ENCODE measurements around the gene PROS1. TPM values are rescaled to one million over a fixed set of nuclear protein-coding genes. Genes with fewer than 3 reads are reported as not detected.
"Not testable (repeated sequence)": the region's sequence is repeated elsewhere in the genome, so short reads cannot be mapped to it uniquely, and the experiment has no call there.

PROS1 gene
- total and polyA plus RNA-seq, 4 experiments from 2014 or later: not detected

DNA sequence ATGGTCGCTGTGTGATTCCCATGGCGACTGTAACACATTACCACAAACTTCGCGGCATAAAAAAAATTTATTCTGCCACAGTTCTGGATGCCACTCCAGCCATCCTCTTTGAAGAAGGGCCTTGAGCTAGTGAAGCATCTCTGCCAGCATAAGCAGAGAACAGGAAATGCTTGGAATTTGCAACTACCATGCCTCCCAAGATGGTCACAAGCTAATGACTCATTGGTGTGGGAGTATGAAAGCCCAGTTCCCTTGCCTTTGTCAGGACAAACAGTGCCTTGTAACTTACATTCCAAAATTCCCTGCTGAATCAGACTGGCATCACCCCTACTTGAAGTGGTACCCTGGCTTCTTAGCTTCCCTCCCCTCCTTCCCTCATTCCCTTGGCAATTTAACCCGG is 129.7 kb downstream of the PROS1 start:
- CTCF ChIA-PET (ENCODE audit: partially characterized antibody): no interaction called here
- no peak overlapping the region for H3K27ac Mint-ChIP-seq

DNA sequence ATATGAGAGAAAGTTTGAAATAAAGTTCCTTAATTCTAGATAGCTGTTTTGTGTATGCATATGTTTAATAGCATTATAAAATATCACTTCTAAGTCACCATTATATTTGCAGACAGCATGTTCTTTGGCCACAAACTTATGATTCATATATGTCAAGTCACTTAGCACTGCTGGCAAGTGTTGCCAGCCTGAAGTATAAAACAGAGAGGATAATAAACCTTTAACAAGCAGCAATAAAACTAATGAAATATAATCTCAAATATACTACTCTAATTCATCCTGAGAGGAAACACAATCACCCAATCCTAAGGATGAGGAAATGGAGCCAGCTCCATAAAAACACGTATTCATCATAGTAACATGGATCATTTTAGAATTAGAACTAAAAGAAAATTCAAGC is 134.5 kb downstream of the PROS1 start:
- H3K9me3 ChIP-seq (ENCODE audit: control insufficient read depth in 1 of 2, low read length in 2 of 2); H3K27ac Mint-ChIP-seq; H3K9me3 Mint-ChIP-seq; H3K27me3 Mint-ChIP-seq; H3K4me3 ChIP-seq (ENCODE audit: low read length in 2 of 2); H3K27ac ChIP-seq (ENCODE audit: low read depth, low read length); DNase-seq; H3K4me3 Mint-ChIP-seq; H3K36me3 ChIP-seq (ENCODE audit: insufficient read depth, low read length); H3K27me3 ChIP-seq (ENCODE audit: insufficient read depth, low read length); H3K36me3 Mint-ChIP-seq; intact Hi-C loops (cut with micrococcal nuclease); CTCF ChIA-PET (ENCODE audit: partially characterized antibody); POLR2A ChIA-PET (ENCODE audit: partially characterized antibody); H3K4me1 Mint-ChIP-seq; H3K4me1 ChIP-seq (ENCODE audit: insufficient read depth, low read length): not testable (repeated sequence)

More for the DNA sequence above, 129.7 kb downstream of the PROS1 start:
- POLR2A ChIA-PET (ENCODE audit: partially characterized antibody): no interaction called here
- no peak overlapping the region for H3K4me3 ChIP-seq (ENCODE audit: low read length in 2 of 2)
- H3K4me3 Mint-ChIP-seq: no peak overlapping the region
- no peaks in the 10 kb centered on the region for H3K4me1 ChIP-seq (ENCODE audit: insufficient read depth, low read length)
- no peaks in the 10 kb centered on the region for H3K27me3 ChIP-seq (ENCODE audit: insufficient read depth, low read length)
- H3K9me3 Mint-ChIP-seq: peaks cover 0 to 3% (median 0%) of the 10 kb centered on the region in 8 donors
- H3K4me1 Mint-ChIP-seq: peaks cover 0 to 3% (median 0%) of the 10 kb centered on the region in 4 donors
- H3K27me3 Mint-ChIP-seq: no peaks in the 10 kb centered on the region
- intact Hi-C loops (cut with micrococcal nuclease): no loop called here
- DNase-seq: no peak
- no peaks in the 10 kb centered on the region for H3K36me3 Mint-ChIP-seq
- no peaks in the 10 kb centered on the region for H3K36me3 ChIP-seq (ENCODE audit: insufficient read depth, low read length)
- H3K27ac ChIP-seq (ENCODE audit: low read depth, low read length): no peak overlapping the region
- no peaks in the 10 kb centered on the region for H3K9me3 ChIP-seq (ENCODE audit: control insufficient read depth in 1 of 2, low read length in 2 of 2)

Other genes starting within 250 kb of the PROS1 start
- 10 to 100 TPM; 11.7 to 12.0 TPM for gene ARL13B, start 6.3 kb upstream of the PROS1 start, total RNA-seq
- gene ARL13B, start 6.3 kb upstream of the PROS1 start, polyA plus RNA-seq: 1 to 10 TPM; 6.2 to 6.3 TPM
- under 1 TPM in 1 of 2 experiments, not detected in 1; 0.39 TPM for gene STX19, start 54.7 kb upstream of the PROS1 start, total RNA-seq
- gene STX19, start 54.7 kb upstream of the PROS1 start, polyA plus RNA-seq: under 1 TPM in 1 of 2 donors, not detected in 1; 0.39 TPM
- 10 to 100 TPM; 15.9 TPM for gene DHFR2, start 89.0 kb upstream of the PROS1 start, total RNA-seq
- gene DHFR2, start 89.0 kb upstream of the PROS1 start, polyA plus RNA-seq: 1 to 10 TPM; 1.2 to 5.9 TPM
- gene NSUN3, start 89.2 kb upstream of the PROS1 start, total RNA-seq: 10 to 100 TPM; 20.4 to 23.1 TPM
- 10 to 100 TPM in 1 of 2 donors, 1 to 10 TPM in 1; 10.0 to 11.9 TPM for gene NSUN3, start 89.2 kb upstream of the PROS1 start, polyA plus RNA-seq

All from CD4-positive, alpha-beta memory T cell (primary cell).